Thyroid gland (tissue), 4 donors: Measurements from ENCODE around the gene MALAT1.

Experiments used
- CTCF ChIP-seq, 6 experiments: fragments of 200-600 bp in 3 of 6; fragments of 450-650 bp in 3 of 6; sonication (generic) in 3 of 6; IDR thresholded peaks; one replicate each; pipeline ENCODE4 v1.5.1; 2016 to 2019; ENCODE audit warnings: antibody characterized with exemption in 6 of 6, mild to moderate bottlenecking in 2 of 6, inconsistent platforms in 1 of 6, moderate library complexity in 1 of 6
- POLR2A ChIP-seq, 2 donors: fragments of 450-650 bp; IDR thresholded peaks; one replicate each; pipeline ENCODE4 v1.6.1; 2017; ENCODE audit warnings: antibody characterized with exemption in 2 of 2, mild to moderate bottlenecking in 2 of 2, moderate library complexity in 1 of 2

- TF ChIP-seq CTCF (IDR thresholded peaks at IDR 0.05) = peak in 1 of 6 experiments; percentile 23
- peak; percentile 77 to 93 for TF ChIP-seq POLR2A (IDR thresholded peaks at IDR 0.05)
These were observed 1.5 kb upstream of the MALAT1 start for GRCh38 chr11:65497141-65498041.
